NCI-H1048 (cell line): Measurements from ENCODE around the gene MAFG.

Source experiments
- DNase-seq: peaks from one replicate; lab custom pipeline; 2025; lab: John Stamatoyannopoulos, UW

Gene MAFG

GRCh38 chr17:81939881-81940385, 12.4 kb upstream of the MAFG start:
- no peak for DNase-seq

GRCh38 chr17:81939218-81939617, 11.7 kb upstream of the MAFG start:
- DNase-seq = no peak

GRCh38 chr17:81935709-81936084, 8.2 kb upstream of the MAFG start:
- no peak for DNase-seq

- no peak for DNase-seq
Observed at GRCh38 chr17:81934850-81935708, 7.5 kb upstream of the MAFG start.

- no peak for DNase-seq
Observed at GRCh38 chr17:81934098-81934757, 6.7 kb upstream of the MAFG start.

- no peak for DNase-seq
Observed at GRCh38 chr17:81933178-81933699, 5.7 kb upstream of the MAFG start.

- no peak for DNase-seq
Observed at GRCh38 chr17:81932333-81932983, 4.9 kb upstream of the MAFG start.

GRCh38 chr17:81931557-81932332, 4.2 kb upstream of the MAFG start:
- DNase-seq = no peak

GRCh38 chr17:81931189-81931556, 3.6 kb upstream of the MAFG start:
- no peak for DNase-seq

- DNase-seq = no peak
Observed at GRCh38 chr17:81930142-81931125, 2.9 kb upstream of the MAFG start.

- DNase-seq = no peak
Observed at GRCh38 chr17:81929253-81930141, 2.0 kb upstream of the MAFG start.

GRCh38 chr17:81928544-81929252, 1.2 kb upstream of the MAFG start:
- DNase-seq = no peak

GRCh38 chr17:81927152-81927652, 333 bp downstream of the MAFG start:
- DNase-seq = no peak

GRCh38 chr17:81926451-81927151, 934 bp downstream of the MAFG start:
- no peak for DNase-seq

GRCh38 chr17:81925860-81926450, 1.6 kb downstream of the MAFG start:
- DNase-seq = no peak

- no peak for DNase-seq
Observed at GRCh38 chr17:81924557-81925532, 2.7 kb downstream of the MAFG start.
